ENCODE data around the gene NEK3. TPM values are rescaled to one million over a fixed set of nuclear protein-coding genes. Genes with fewer than 3 reads are reported as not detected.
"Not testable (repeated sequence)": the region's sequence is repeated elsewhere in the genome, so short reads cannot be mapped to it uniquely, and the experiment has no call there.

The NEK3 gene
- 10 to 100 TPM; 10.4 to 16.4 TPM for total RNA-seq

GRCh38 chr13:52159159-52159982 lies at the start of gene NEK3:
Gene NEK3, minus strand, starts transcription at chr13:52159597. Its CDS starts 3,406 bp downstream, at chr13:52156191.
- H3K4me1 ChIP-seq (ENCODE audit: control insufficient read depth in 1 of 2, low read depth in 2 of 2) = peaks cover 4 to 18% of the 10 kb centered on the region in 2 donors
- H3K9me3 ChIP-seq = no peaks in the 10 kb centered on the region
- no peaks in the 10 kb centered on the region for H3K36me3 ChIP-seq
- peak within 1 kb of the TSS; percentile 76 to 80 for H3K27ac ChIP-seq
- peak within 1 kb of the TSS; percentile 76 for H3K4me3 ChIP-seq
- ATAC-seq (ENCODE audit: insufficient number of reproducible peaks, low FRiP score, low read depth) = peak; percentile 73
- peak; percentile 17 for DNase-seq (ENCODE audit: low spot score)
- H3K27me3 ChIP-seq (replicated peaks; ENCODE audit: insufficient read depth) = no peaks in the 10 kb centered on the region
- TF ChIP-seq, protein P1, sequence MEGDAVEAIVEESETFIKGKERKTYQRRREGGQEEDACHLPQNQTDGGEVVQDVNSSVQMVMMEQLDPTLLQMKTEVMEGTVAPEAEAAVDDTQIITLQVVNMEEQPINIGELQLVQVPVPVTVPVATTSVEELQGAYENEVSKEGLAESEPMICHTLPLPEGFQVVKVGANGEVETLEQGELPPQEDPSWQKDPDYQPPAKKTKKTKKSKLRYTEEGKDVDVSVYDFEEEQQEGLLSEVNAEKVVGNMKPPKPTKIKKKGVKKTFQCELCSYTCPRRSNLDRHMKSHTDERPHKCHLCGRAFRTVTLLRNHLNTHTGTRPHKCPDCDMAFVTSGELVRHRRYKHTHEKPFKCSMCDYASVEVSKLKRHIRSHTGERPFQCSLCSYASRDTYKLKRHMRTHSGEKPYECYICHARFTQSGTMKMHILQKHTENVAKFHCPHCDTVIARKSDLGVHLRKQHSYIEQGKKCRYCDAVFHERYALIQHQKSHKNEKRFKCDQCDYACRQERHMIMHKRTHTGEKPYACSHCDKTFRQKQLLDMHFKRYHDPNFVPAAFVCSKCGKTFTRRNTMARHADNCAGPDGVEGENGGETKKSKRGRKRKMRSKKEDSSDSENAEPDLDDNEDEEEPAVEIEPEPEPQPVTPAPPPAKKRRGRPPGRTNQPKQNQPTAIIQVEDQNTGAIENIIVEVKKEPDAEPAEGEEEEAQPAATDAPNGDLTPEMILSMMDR (IDR thresholded peaks at IDR 0.05) = no peak

DNA sequence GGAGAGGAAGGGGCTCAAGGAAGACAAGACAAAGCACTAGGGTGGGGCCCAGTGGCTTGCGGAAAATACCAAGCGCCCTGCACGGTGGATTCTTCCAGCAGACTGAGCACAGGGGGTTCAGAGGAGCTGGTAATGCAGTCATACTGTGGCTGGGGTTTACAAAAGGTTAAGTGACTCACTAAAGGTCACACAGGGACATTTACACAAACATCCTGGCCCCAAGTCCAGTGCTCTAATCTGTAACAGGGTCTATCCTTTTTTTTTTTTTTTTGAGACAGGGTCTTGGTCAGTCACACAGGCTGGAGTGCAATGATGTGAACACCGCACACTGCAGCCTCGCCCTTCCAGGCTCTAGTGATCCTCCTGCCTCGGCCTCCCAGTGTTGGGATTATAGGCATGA lies 49.0 kb upstream of the NEK3 start:
- H3K27ac ChIP-seq; H3K36me3 ChIP-seq; H3K4me1 ChIP-seq (ENCODE audit: control insufficient read depth in 1 of 2, low read depth in 2 of 2); ATAC-seq (ENCODE audit: insufficient number of reproducible peaks, low FRiP score, low read depth); DNase-seq (ENCODE audit: low spot score); H3K9me3 ChIP-seq; H3K27me3 ChIP-seq (replicated peaks; ENCODE audit: insufficient read depth); H3K4me3 ChIP-seq: not testable (repeated sequence)

DNA sequence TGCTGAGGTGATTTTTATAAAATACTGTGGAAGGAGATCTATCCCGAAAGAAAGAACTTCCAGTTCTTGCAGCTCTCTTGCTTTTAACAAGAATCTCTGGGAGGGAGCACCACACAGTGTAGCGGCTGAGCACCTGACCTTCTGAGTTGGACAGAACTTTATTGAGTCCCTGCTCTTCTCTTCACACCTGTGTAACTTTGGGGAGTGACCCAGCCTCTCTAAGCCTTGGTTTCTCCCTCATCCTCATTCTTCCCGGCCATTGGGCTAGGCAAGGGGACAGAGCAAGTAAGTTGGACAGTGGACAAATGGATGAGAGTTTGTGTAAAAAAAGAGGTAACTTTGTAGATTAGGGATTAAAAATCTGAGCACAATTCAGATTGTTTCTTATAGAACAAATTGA lies 48.5 kb upstream of the NEK3 start:
- not testable (repeated sequence) for H3K9me3 ChIP-seq; H3K4me3 ChIP-seq; ATAC-seq (ENCODE audit: insufficient number of reproducible peaks, low FRiP score, low read depth); DNase-seq (ENCODE audit: low spot score); H3K36me3 ChIP-seq; H3K4me1 ChIP-seq (ENCODE audit: control insufficient read depth in 1 of 2, low read depth in 2 of 2); H3K27ac ChIP-seq; H3K27me3 ChIP-seq (replicated peaks; ENCODE audit: insufficient read depth)

DNA sequence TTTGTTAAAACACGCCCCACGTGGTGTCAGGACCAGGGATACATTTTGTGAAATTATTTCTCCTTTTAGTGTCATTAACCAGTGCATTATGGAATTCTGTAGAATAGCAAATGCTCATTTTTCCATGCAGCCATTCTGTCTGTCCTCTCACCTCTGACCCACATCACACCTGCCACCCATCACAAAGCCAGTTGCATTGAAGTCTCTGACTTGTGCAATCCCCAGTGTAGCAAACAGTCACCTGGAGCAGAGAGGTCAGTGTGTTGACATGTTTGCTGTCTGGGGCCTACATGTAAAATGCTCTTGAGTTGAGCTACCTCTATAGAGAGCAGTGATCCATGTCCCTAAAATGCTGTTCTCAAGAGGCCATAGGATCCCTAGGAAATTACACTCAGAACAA lies 47.9 kb upstream of the NEK3 start:
- DNase-seq (ENCODE audit: low spot score); H3K27me3 ChIP-seq (replicated peaks; ENCODE audit: insufficient read depth); H3K36me3 ChIP-seq; H3K4me1 ChIP-seq (ENCODE audit: control insufficient read depth in 1 of 2, low read depth in 2 of 2); H3K27ac ChIP-seq; H3K9me3 ChIP-seq; H3K4me3 ChIP-seq; ATAC-seq (ENCODE audit: insufficient number of reproducible peaks, low FRiP score, low read depth): not testable (repeated sequence)

GRCh38 chr13:52204546-52204945 lies 45.1 kb upstream of the NEK3 start:
- not testable (repeated sequence) for H3K36me3 ChIP-seq; H3K27me3 ChIP-seq (replicated peaks; ENCODE audit: insufficient read depth); H3K4me1 ChIP-seq (ENCODE audit: control insufficient read depth in 1 of 2, low read depth in 2 of 2); ATAC-seq (ENCODE audit: insufficient number of reproducible peaks, low FRiP score, low read depth); H3K9me3 ChIP-seq; DNase-seq (ENCODE audit: low spot score); H3K4me3 ChIP-seq; H3K27ac ChIP-seq

GRCh38 chr13:52203864-52204263 lies 44.5 kb upstream of the NEK3 start:
- not testable (repeated sequence) for H3K27ac ChIP-seq; ATAC-seq (ENCODE audit: insufficient number of reproducible peaks, low FRiP score, low read depth); H3K36me3 ChIP-seq; H3K9me3 ChIP-seq; H3K27me3 ChIP-seq (replicated peaks; ENCODE audit: insufficient read depth); H3K4me1 ChIP-seq (ENCODE audit: control insufficient read depth in 1 of 2, low read depth in 2 of 2); H3K4me3 ChIP-seq; DNase-seq (ENCODE audit: low spot score)

DNA sequence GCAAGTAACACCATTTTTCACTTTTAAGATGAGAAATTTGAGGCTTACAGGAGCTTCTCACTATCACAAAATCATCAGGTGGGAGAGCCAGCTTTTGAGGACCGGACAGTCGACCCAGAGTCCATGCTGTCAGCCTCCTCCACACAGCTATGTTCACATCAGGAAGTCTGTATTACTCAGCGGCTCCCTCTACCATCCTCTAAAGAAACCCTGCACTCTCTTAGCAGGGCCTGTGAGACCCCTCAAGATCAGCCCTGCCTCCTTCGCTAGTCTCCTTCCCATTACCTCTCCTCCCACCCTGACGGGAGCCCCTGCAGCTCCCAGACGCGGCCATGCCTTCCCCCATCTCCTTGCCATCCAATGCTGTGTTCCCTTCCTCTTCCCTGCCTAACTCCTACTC lies 43.1 kb upstream of the NEK3 start:
- H3K27me3 ChIP-seq (replicated peaks; ENCODE audit: insufficient read depth); H3K27ac ChIP-seq; DNase-seq (ENCODE audit: low spot score); H3K4me1 ChIP-seq (ENCODE audit: control insufficient read depth in 1 of 2, low read depth in 2 of 2); H3K36me3 ChIP-seq; H3K9me3 ChIP-seq; H3K4me3 ChIP-seq; ATAC-seq (ENCODE audit: insufficient number of reproducible peaks, low FRiP score, low read depth): not testable (repeated sequence)

DNA sequence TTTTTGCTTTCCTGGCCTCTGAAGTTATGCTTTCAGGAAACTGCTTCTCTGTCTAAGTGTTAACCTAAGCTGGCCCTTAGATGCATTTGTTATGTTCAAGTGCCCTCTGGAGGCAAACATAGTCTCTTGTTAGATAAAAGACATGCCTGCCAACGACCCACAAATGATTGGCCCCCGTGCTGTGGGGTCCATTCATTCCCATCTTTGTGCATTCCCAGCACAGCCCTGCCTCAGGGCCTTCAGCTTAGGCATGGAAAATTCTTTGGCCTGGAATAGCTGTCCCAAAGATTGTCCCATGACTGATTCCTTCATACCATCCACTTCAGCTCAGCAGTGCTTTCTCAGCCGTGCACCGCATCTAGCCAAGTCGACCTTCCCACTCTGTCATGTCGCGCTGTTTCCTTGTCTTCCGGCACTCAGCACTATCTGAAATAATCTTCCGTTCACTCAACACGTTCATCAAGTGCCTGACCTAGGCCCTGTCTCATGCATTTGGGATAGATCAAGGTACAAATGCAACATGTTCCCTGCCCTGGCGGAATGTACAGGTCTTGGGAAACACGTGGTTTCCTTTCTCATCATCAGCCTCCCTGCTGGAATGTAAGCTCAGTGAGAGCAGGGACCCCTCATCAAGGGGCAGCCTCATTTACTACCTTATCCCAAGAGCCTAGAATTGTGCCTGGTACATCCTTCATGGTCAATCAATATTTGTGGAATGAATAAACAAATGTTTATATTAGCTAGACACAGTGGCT lies 42.2 kb upstream of the NEK3 start:
- H3K4me1 ChIP-seq (ENCODE audit: control insufficient read depth in 1 of 2, low read depth in 2 of 2); H3K27ac ChIP-seq; H3K4me3 ChIP-seq; ATAC-seq (ENCODE audit: insufficient number of reproducible peaks, low FRiP score, low read depth); H3K27me3 ChIP-seq (replicated peaks; ENCODE audit: insufficient read depth); H3K36me3 ChIP-seq; H3K9me3 ChIP-seq; DNase-seq (ENCODE audit: low spot score): not testable (repeated sequence)

Measured in thoracic aorta (tissue), 2 donors.